Esophagus muscularis mucosa (tissue), 4 donors: ENCODE measurements around the gene GLCE. TPM values are rescaled to one million over a fixed set of nuclear protein-coding genes. Genes with fewer than 3 reads are reported as not detected.

ENCODE experiments used
- DNase-seq: peaks from one replicate; pipeline ENCODE4 v3.0.0-alpha.2; 2017; ENCODE audit errors: extremely low spot score
- H3K27ac ChIP-seq, 4 donors: fragments of 200-600 bp; sonication (generic); replicated peaks in 1 of 4; 1 replicate in 3 of 4; 2 replicates in 1 of 4; pipeline ENCODE4 v1.5.1; 2016 to 2019; ENCODE audit warnings: mild to moderate bottlenecking in 1 of 4
- H3K27me3 ChIP-seq, 4 donors: fragments of 200-600 bp; sonication (generic); one replicate each; pipeline versions ENCODE4 v1.5.1 to v1.6.0; 2016 to 2019
- H3K36me3 ChIP-seq, 4 donors: fragments of 200-600 bp; sonication (generic); one replicate each; pipeline ENCODE4 v1.5.1; 2016 to 2019
- H3K4me1 ChIP-seq, 4 donors: fragments of 200-600 bp; sonication (generic); one replicate each; pipeline ENCODE4 v1.5.1; 2016 to 2019
- H3K4me3 ChIP-seq, 4 donors: fragments of 200-600 bp; sonication (generic); 1 replicate in 2 of 4; 2 replicates in 2 of 4; pipeline ENCODE4 v1.5.1; 2016 to 2019; ENCODE audit warnings: mild to moderate bottlenecking in 4 of 4, moderate library complexity in 1 of 4
- H3K9me3 ChIP-seq, 4 donors: fragments of 200-600 bp; sonication (generic); 1 replicate in 3 of 4; 2 replicates in 1 of 4; pipeline ENCODE4 v1.5.1; 2016 to 2019
- EP300 ChIP-seq: sonication (generic); formaldehyde crosslinking; IDR thresholded peaks from one replicate; pipeline ENCODE4 v1.6.1; 2017; ENCODE audit warnings: antibody characterized with exemption
- POLR2A ChIP-seq: fragments of 450-650 bp; IDR thresholded peaks from one replicate; pipeline ENCODE4 v1.6.1; 2017; ENCODE audit warnings: antibody characterized with exemption, moderate library complexity, mild to moderate bottlenecking, low read depth
- POLR2AphosphoS5 ChIP-seq, 2 donors: sonication (generic); formaldehyde crosslinking; IDR thresholded peaks; one replicate each; pipeline ENCODE4 v1.6.1; 2017; ENCODE audit warnings: antibody characterized with exemption in 2 of 2
- WGBS: methylation state at CpG from one replicate; pipeline ENCODE4 v1.1.5; 2018; 5-methylcytosine and 5-hydroxymethylcytosine counted together
- intact Hi-C: fragments of 100-400 bp; cut with DNase I; formaldehyde crosslinking; loops from one replicate; pipeline ENCODE4 v1.15.1; 2023
- total RNA-seq, 4 donors: library from RNA; depleted of rRNA; stranded (reverse); fragments of >200 nt; gene quantifications; one replicate each; pipeline versions ENCODE4 v1.1.0 to v1.2.1, GENCODE V29; 2016
- TF ChIP-seq, protein P1 (sequence below), 3 experiments: fragments of 200-600 bp in 2 of 3; fragments of 450-650 bp in 1 of 3; sonication (generic) in 2 of 3; IDR thresholded peaks; one replicate each; pipeline ENCODE4 v1.5.1; 2017 to 2019; ENCODE audit warnings: antibody characterized with exemption in 3 of 3, mild to moderate bottlenecking in 2 of 3, moderate library complexity in 1 of 3

The GLCE gene
- total RNA-seq, 4 donors from 2014 or later = 9.6 to 13.2 (median 9.8) TPM

DNA sequence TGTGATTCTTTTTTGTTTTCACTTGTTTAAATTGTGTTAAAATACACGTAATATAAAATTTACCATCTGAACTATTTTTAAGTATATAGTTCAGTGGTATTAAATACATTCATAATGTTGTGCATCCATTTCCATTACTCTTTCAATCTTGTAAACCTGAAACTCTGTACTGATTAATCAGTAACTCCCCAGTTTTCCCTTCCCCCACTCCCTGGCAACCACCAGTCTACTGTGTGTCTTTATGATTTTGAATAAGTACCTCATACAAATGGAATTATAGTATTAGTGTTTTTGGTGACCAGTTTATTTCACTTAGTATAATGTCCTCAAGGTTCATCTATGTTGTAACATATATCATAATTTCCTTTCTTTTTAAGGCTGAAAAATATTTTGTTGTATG, 59.3 kb downstream of the GLCE start:
- H3K4me1 ChIP-seq = no peaks in the 10 kb centered on the region
- DNase-seq = no peak
- TF ChIP-seq, protein P1, sequence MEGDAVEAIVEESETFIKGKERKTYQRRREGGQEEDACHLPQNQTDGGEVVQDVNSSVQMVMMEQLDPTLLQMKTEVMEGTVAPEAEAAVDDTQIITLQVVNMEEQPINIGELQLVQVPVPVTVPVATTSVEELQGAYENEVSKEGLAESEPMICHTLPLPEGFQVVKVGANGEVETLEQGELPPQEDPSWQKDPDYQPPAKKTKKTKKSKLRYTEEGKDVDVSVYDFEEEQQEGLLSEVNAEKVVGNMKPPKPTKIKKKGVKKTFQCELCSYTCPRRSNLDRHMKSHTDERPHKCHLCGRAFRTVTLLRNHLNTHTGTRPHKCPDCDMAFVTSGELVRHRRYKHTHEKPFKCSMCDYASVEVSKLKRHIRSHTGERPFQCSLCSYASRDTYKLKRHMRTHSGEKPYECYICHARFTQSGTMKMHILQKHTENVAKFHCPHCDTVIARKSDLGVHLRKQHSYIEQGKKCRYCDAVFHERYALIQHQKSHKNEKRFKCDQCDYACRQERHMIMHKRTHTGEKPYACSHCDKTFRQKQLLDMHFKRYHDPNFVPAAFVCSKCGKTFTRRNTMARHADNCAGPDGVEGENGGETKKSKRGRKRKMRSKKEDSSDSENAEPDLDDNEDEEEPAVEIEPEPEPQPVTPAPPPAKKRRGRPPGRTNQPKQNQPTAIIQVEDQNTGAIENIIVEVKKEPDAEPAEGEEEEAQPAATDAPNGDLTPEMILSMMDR (IDR thresholded peaks at IDR 0.05) = no peak
- TF ChIP-seq POLR2A (no peak), EP300 (no peak), POLR2AphosphoS5 (IDR thresholded peaks at IDR 0.05) (no peak)
- no peaks in the 10 kb centered on the region for H3K36me3 ChIP-seq
- no peaks in the 10 kb centered on the region for H3K27me3 ChIP-seq
- intact Hi-C loops = no loop called here
- WGBS = 93% methylated on average over 1 of the region's 1 CpG
- H3K27ac ChIP-seq = no peak overlapping the region
- no peak overlapping the region for H3K4me3 ChIP-seq
- H3K9me3 ChIP-seq = peaks cover 0 to 12% (median 0%) of the 10 kb centered on the region in 4 donors

DNA sequence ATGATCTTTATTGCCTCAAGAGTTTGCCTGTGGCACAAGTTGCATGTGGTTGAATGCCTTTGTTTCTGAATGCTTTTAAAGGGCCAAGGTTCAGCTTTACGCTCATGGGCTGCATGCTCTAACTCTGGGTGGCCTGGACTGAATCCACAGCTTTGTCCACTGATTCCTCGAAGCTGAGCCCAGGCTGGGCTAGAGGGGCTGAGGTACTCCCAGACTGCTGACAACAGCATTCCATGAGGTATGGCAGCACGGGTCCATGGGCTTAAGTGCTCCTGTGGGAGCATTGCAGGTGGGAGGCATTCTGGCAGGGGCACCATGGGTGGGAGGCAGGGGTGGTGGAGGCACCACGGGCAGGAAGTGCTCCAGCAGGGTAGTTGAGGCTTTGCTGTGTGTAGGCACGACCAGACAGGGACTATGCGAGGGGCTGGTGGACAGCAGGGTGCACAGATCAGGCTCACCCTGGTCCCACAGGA, 61.6 kb downstream of the GLCE start:
- H3K4me1 ChIP-seq = no peaks in the 10 kb centered on the region
- no peak for DNase-seq
- H3K9me3 ChIP-seq = peaks cover 0 to 12% (median 0%) of the 10 kb centered on the region in 4 donors
- intact Hi-C loops = no loop called here
- H3K27me3 ChIP-seq = no peaks in the 10 kb centered on the region
- TF ChIP-seq EP300 (no peak), POLR2A (no peak), POLR2AphosphoS5 (IDR thresholded peaks at IDR 0.05) (no peak)
- TF ChIP-seq, protein P1 (IDR thresholded peaks at IDR 0.05) = no peak
- 87% methylated on average over 3 of the region's 6 CpGs for WGBS
- no peaks in the 10 kb centered on the region for H3K36me3 ChIP-seq
- H3K4me3 ChIP-seq = no peak overlapping the region
- H3K27ac ChIP-seq = no peak overlapping the region

DNA sequence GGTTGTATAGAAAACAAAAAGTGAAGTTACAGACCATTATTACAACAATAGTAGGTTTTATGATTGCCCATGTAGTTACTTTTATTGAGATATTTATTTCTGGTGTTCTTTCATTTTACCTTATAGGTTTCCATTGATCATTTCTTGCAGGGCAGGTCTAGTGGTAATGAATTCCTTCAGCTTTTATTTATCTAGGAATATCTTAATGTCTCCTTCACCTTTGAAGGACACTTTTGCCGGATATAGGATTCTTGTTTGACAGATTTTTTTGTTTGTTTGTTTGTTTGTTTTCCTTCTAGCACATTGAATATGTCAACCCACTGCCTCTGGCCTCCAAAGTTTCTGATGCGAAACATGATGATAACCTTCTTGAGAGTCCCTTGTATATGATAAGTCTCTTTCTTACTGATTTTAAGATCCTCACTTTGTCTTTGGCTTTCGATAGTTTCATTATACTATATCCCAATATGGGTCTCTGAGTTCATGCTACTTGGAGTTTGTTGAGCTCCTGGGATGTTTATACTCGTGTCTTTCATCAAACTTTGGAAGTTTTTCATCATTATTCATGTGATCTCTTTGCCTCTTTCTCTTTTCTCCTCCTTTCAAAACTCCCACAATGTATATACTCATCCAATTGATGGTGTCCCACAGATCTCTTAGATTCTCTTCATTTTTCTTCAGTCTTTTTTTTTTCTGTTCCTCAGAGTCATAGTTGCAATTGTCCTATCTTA, 62.8 kb downstream of the GLCE start:
- WGBS = 96% methylated on average over 4 of the region's 4 CpGs
- no peaks in the 10 kb centered on the region for H3K27me3 ChIP-seq
- intact Hi-C loops = no loop called here
- TF ChIP-seq POLR2A = no peak
- TF ChIP-seq EP300 = no peak
- TF ChIP-seq POLR2AphosphoS5 (IDR thresholded peaks at IDR 0.05) = no peak
- TF ChIP-seq, protein P1 (IDR thresholded peaks at IDR 0.05) = no peak
- H3K4me3 ChIP-seq = no peak overlapping the region
- H3K36me3 ChIP-seq = no peaks in the 10 kb centered on the region
- H3K4me1 ChIP-seq = no peaks in the 10 kb centered on the region
- peaks cover 0 to 12% (median 0%) of the 10 kb centered on the region in 4 donors for H3K9me3 ChIP-seq
- no peak for DNase-seq
- no peak overlapping the region for H3K27ac ChIP-seq

DNA sequence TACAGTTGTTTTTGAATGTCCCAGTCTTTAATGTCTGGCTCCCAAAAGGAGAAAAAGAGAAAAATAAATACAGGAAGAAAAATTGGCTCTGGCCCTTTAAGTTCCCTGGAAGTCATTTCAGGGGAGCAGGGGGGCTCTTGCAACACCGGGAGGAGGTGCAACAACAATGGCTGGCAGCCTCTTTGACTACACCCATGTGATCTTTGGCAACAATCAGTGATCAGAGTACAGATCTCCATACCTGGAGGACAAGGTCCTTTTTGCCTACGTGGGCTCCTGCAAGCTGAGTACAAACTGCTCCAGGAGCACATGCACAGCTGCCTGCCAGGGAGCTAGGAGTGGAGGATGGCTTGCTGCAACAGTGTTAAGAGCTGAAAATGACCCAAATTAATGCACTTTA, 63.9 kb downstream of the GLCE start:
- H3K36me3 ChIP-seq = peaks cover 0 to 9% (median 4%) of the 10 kb centered on the region in 4 donors
- intact Hi-C loops = no loop called here

More for the DNA sequence above, 63.9 kb downstream of the GLCE start:
- WGBS = 35% methylated on average over 2 of the region's 2 CpGs
- TF ChIP-seq, protein P1 (IDR thresholded peaks at IDR 0.05) = no peak
- no peak for TF ChIP-seq POLR2A
- no peak for DNase-seq
- Histone ChIP-seq H3K27me3 (no peaks in the 10 kb centered on the region), H3K4me1 (no peaks in the 10 kb centered on the region), H3K9me3 (peaks cover 0 to 12% (median 0%) of the 10 kb centered on the region in 4 donors), H3K27ac (no peak overlapping the region), H3K4me3 (no peak overlapping the region)
